ENCODE results near the gene SERPINA9. TPM values are rescaled to one million over a fixed set of nuclear protein-coding genes. Genes with fewer than 3 reads are reported as not detected.

SERPINA9 gene
- total RNA-seq, 3 donors from 2014 or later (not counting 1 experiment from before 2014, with no cell fraction given), result not detected

DNA sequence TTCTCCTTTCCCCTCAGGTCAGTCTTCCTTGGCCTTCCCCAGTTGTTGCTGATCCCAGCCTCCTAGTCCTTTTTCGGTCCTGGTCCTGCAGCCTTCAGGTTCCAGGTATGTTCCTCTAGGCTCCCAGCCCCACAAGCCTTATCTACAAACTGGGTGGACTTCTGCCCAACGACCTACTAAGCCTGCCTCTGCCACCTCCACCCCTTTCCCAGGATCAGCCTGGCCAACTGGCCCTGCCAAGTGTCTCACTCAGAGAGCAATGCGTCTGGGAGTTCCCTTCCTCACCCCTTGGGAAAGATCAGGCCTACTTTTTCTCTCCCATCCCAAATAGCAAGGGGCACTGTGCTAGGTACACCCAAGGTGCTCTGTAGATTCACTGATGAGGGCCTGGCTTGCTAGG, 33.4 kb upstream of the SERPINA9 start, which contains the start of gene SERPINA12:
Gene SERPINA12 (minus strand): TSS at position 114 of the 400 bp plus-strand sequence. CDS start 11,072 bp downstream, outside the sequence.
- Mint-ChIP-seq H3K27ac (no peak within 1 kb of the TSS), H3K4me1 (no peaks in the 10 kb centered on the region), H3K27me3 (ENCODE audit: low read depth in 2 of 2) (peaks cover 3 to 11% of the 10 kb centered on the region in 2 donors), H3K36me3 (no peaks in the 10 kb centered on the region), H3K9me3 (no peaks in the 10 kb centered on the region), H3K4me3 (no peak within 1 kb of the TSS)
- Histone ChIP-seq H3K27me3 (ENCODE audit: control insufficient read depth, insufficient read depth, low read length) (no peaks in the 10 kb centered on the region), H3K4me1 (ENCODE audit: control insufficient read depth, insufficient read depth, low read length) (no peaks in the 10 kb centered on the region), H3K9me3 (ENCODE audit: control insufficient read depth, insufficient read depth, low read length) (no peaks in the 10 kb centered on the region), H3K36me3 (ENCODE audit: control insufficient read depth, insufficient read depth, low read length) (no peaks in the 10 kb centered on the region), H3K4me3 (ENCODE audit: low read length) (no peak within 1 kb of the TSS), H3K27ac (ENCODE audit: low read length) (no peak within 1 kb of the TSS)
- 74% methylated on average over 3 of the region's 3 CpGs for WGBS (ENCODE audit: insufficient coverage)
- TF ChIP-seq CTCF (IDR thresholded peaks at IDR 0.05), result no peak
- intact Hi-C loops (cut with micrococcal nuclease), result no loop called here
- ATAC-seq (no peak), DNase-seq (no peak)

GRCh38 chr14:94505641-94506040, 29.6 kb upstream of the SERPINA9 start:
- Histone ChIP-seq H3K4me3 (ENCODE audit: low read length) (no peak overlapping the region), H3K4me1 (ENCODE audit: control insufficient read depth, insufficient read depth, low read length) (no peaks in the 10 kb centered on the region), H3K36me3 (ENCODE audit: control insufficient read depth, insufficient read depth, low read length) (no peaks in the 10 kb centered on the region), H3K27ac (ENCODE audit: low read length) (no peak overlapping the region), H3K9me3 (ENCODE audit: control insufficient read depth, insufficient read depth, low read length) (no peaks in the 10 kb centered on the region), H3K27me3 (ENCODE audit: control insufficient read depth, insufficient read depth, low read length) (no peaks in the 10 kb centered on the region)
- H3K9me3 Mint-ChIP-seq, result no peaks in the 10 kb centered on the region
- WGBS (ENCODE audit: insufficient coverage), result 82% methylated on average over 8 of the region's 8 CpGs
- no peak overlapping the region for H3K4me3 Mint-ChIP-seq
- DNase-seq (no peak), ATAC-seq (no peak)
- no peak overlapping the region for H3K27ac Mint-ChIP-seq
- H3K27me3 Mint-ChIP-seq (ENCODE audit: low read depth in 2 of 2), result peaks cover 3 to 11% of the 10 kb centered on the region in 2 donors
- H3K36me3 Mint-ChIP-seq, result no peaks in the 10 kb centered on the region
- TF ChIP-seq CTCF (IDR thresholded peaks at IDR 0.05), result no peak
- intact Hi-C loops (cut with micrococcal nuclease), result no loop called here
- H3K4me1 Mint-ChIP-seq, result no peaks in the 10 kb centered on the region

GRCh38 chr14:94505206-94505605, 29.2 kb upstream of the SERPINA9 start:
- H3K27me3 ChIP-seq (ENCODE audit: control insufficient read depth, insufficient read depth, low read length), result no peaks in the 10 kb centered on the region
- no peaks in the 10 kb centered on the region for H3K9me3 Mint-ChIP-seq
- no peak overlapping the region for H3K27ac ChIP-seq (ENCODE audit: low read length)
- no peak overlapping the region for H3K4me3 Mint-ChIP-seq
- H3K4me3 ChIP-seq (ENCODE audit: low read length), result no peak overlapping the region
- no peak for ATAC-seq
- no peak for DNase-seq
- peaks cover 4 to 11% of the 10 kb centered on the region in 2 donors for H3K27me3 Mint-ChIP-seq (ENCODE audit: low read depth in 2 of 2)
- TF ChIP-seq CTCF (IDR thresholded peaks at IDR 0.05), result no peak
- H3K36me3 Mint-ChIP-seq, result no peaks in the 10 kb centered on the region
- H3K4me1 Mint-ChIP-seq, result no peaks in the 10 kb centered on the region
- H3K36me3 ChIP-seq (ENCODE audit: control insufficient read depth, insufficient read depth, low read length), result no peaks in the 10 kb centered on the region
- H3K27ac Mint-ChIP-seq, result no peak overlapping the region
- H3K9me3 ChIP-seq (ENCODE audit: control insufficient read depth, insufficient read depth, low read length), result no peaks in the 10 kb centered on the region
- no peaks in the 10 kb centered on the region for H3K4me1 ChIP-seq (ENCODE audit: control insufficient read depth, insufficient read depth, low read length)
- WGBS (ENCODE audit: insufficient coverage), result 95% methylated on average over 4 of the region's 4 CpGs
- intact Hi-C loops (cut with micrococcal nuclease), result no loop called here
